A673 (cell line): Measurements from ENCODE around the gene GPR33. TPM values are rescaled to one million over a fixed set of nuclear protein-coding genes. Genes with fewer than 3 reads are reported as not detected.

Experiments used
- BruUV-seq: library from RNA; stranded (reverse); fragments of 400-500 nt; replicated peaks from 2 replicates; lab custom pipeline; 2021; lab: Mats Ljungman, UMichigan
- CTCF ChIA-PET: fragments of 300-600 bp; sonication (Branson Sonifier 250); formaldehyde crosslinking; loops from one replicate; lab custom pipeline; 2022; ENCODE audit warnings: antibody characterized with exemption; lab: Charles Lee
- POLR2A ChIA-PET: fragments of 300-600 bp; sonication (Branson Sonifier 250); formaldehyde crosslinking; loops from one replicate; lab custom pipeline; 2022; ENCODE audit warnings: antibody characterized with exemption; ENCODE audit not compliant: low non-redundant PET; lab: Charles Lee
- DNase-seq: peaks from one replicate; pipeline ENCODE4 v3.0.0-alpha.2; 2015; ENCODE audit warnings: low spot score
- H3K27ac ChIP-seq: fragments of 200-600 bp; sonication (generic); 2 replicates; pipeline ENCODE4 v1.5.1; 2016; ENCODE audit warnings: mixed run types, low read depth, mild to moderate bottlenecking, mixed read lengths, antibody characterized with exemption, low read length; ENCODE audit not compliant: poor library complexity, severe bottlenecking
- H3K27me3 ChIP-seq: fragments of 200-600 bp; sonication (generic); replicated peaks from 2 replicates; pipeline ENCODE4 v1.6.1; 2017; ENCODE audit warnings: mixed run types, low read depth, mild to moderate bottlenecking, mixed read lengths, antibody characterized with exemption, low read length; ENCODE audit not compliant: insufficient read depth, poor library complexity
- H3K36me3 ChIP-seq: fragments of 200-600 bp; sonication (generic); 2 replicates; pipeline ENCODE4 v1.6.1; 2016; ENCODE audit warnings: mixed run types, mild to moderate bottlenecking, mixed read lengths, antibody characterized with exemption, low read length; ENCODE audit not compliant: insufficient read depth, poor library complexity, severe bottlenecking
- H3K4me1 ChIP-seq: fragments of 200-600 bp; sonication (generic); 2 replicates; pipeline ENCODE4 v1.6.1; 2017; ENCODE audit warnings: mixed run types, mild to moderate bottlenecking, mixed read lengths, antibody characterized with exemption, low read length; ENCODE audit not compliant: insufficient read depth, poor library complexity, severe bottlenecking
- H3K4me3 ChIP-seq: fragments of 200-600 bp; sonication (generic); 2 replicates; pipeline ENCODE4 v1.5.1; 2016; ENCODE audit warnings: low read depth, mixed run types, mild to moderate bottlenecking, mixed read lengths, low read length; ENCODE audit not compliant: poor library complexity, severe bottlenecking
- H3K9me3 ChIP-seq: fragments of 200-600 bp; sonication (generic); 2 replicates; pipeline ENCODE4 v1.6.1; 2016; ENCODE audit warnings: mixed run types, low read depth, mild to moderate bottlenecking, mixed read lengths, antibody characterized with exemption, low read length; ENCODE audit not compliant: poor library complexity, severe bottlenecking
- EZH2 ChIP-seq: fragments of 200-600 bp; sonication (generic); IDR thresholded peaks from 2 replicates; pipeline ENCODE4 v1.6.1; 2017; ENCODE audit warnings: borderline replicate concordance, low read depth, mild to moderate bottlenecking, mixed read lengths, antibody characterized with exemption, low read length; ENCODE audit not compliant: poor library complexity, severe bottlenecking
- intact Hi-C: fragments of 100-400 bp; cut with micrococcal nuclease; formaldehyde crosslinking; loops from one replicate; pipeline ENCODE4 v1.10.0; 2022; ENCODE audit not compliant: unreplicated experiment
- total RNA-seq: library from RNA; stranded (reverse); gene quantifications from 2 replicates; pipeline ENCODE4 v1.2.3, GENCODE V29; 2021
- TF ChIP-seq, protein P1 (sequence below): fragments of 300-800, 200-600 bp; sonication (generic); conservative IDR thresholded peaks from 2 replicates; pipeline ENCODE4 v1.5.1; 2017; ENCODE audit warnings: low read depth, mild to moderate bottlenecking, antibody characterized with exemption, low read length, moderate library complexity, mixed read lengths

Gene GPR33
- total RNA-seq, 1 experiment from 2014 or later = not detected

GRCh38 chr14:31529053-31529452, 41.2 kb upstream of the GPR33 start:
- no peak for TF ChIP-seq EZH2
- TF ChIP-seq, protein P1, sequence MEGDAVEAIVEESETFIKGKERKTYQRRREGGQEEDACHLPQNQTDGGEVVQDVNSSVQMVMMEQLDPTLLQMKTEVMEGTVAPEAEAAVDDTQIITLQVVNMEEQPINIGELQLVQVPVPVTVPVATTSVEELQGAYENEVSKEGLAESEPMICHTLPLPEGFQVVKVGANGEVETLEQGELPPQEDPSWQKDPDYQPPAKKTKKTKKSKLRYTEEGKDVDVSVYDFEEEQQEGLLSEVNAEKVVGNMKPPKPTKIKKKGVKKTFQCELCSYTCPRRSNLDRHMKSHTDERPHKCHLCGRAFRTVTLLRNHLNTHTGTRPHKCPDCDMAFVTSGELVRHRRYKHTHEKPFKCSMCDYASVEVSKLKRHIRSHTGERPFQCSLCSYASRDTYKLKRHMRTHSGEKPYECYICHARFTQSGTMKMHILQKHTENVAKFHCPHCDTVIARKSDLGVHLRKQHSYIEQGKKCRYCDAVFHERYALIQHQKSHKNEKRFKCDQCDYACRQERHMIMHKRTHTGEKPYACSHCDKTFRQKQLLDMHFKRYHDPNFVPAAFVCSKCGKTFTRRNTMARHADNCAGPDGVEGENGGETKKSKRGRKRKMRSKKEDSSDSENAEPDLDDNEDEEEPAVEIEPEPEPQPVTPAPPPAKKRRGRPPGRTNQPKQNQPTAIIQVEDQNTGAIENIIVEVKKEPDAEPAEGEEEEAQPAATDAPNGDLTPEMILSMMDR = no peak
- CTCF ChIA-PET = no interaction called here
- Histone ChIP-seq H3K9me3 (no peaks in the 10 kb centered on the region), H3K4me1 (no peaks in the 10 kb centered on the region), H3K4me3 (no peak overlapping the region), H3K36me3 (no peaks in the 10 kb centered on the region), H3K27me3 (no peaks in the 10 kb centered on the region), H3K27ac (no peak overlapping the region)
- intact Hi-C loops = no loop called here
- no TSS peak for BruUV-seq
- POLR2A ChIA-PET = no interaction called here
- DNase-seq = no peak

GRCh38 chr14:31527546-31527945, 39.7 kb upstream of the GPR33 start:
- H3K9me3 ChIP-seq = no peaks in the 10 kb centered on the region
- TF ChIP-seq, protein P1 = no peak
- TF ChIP-seq EZH2 = no peak
- no TSS peak for BruUV-seq
- H3K36me3 ChIP-seq = no peaks in the 10 kb centered on the region
- H3K27me3 ChIP-seq = no peaks in the 10 kb centered on the region
- H3K27ac ChIP-seq = no peak overlapping the region
- H3K4me3 ChIP-seq = no peak overlapping the region
- no peaks in the 10 kb centered on the region for H3K4me1 ChIP-seq
- ChIA-PET CTCF (no interaction called here), POLR2A (no interaction called here)
- intact Hi-C loops = no loop called here
- no peak for DNase-seq

DNA sequence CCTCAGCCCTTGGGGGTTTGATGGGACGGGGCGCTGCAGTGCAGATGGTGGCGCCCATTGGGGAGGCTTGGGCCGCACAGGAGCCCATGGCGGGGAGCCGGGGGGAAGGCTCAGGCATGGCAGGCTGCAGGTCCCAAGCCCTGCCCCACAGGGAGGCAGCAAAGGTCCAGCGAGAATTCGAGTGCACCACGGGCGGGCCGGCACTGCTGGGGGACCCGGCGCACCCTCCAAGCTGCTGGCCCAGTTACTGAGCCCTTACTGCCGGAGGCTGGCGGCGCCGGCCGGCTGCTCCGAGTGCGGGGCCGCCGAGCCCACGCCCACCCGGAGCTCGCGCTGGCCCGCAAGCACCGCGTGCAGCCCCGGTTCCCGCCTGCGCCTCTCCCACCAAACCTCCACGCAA, 39.2 kb upstream of the GPR33 start:
- intact Hi-C loops = no loop called here
- Histone ChIP-seq H3K27ac (no peak overlapping the region), H3K27me3 (no peaks in the 10 kb centered on the region), H3K4me3 (no peak overlapping the region), H3K9me3 (no peaks in the 10 kb centered on the region), H3K36me3 (no peaks in the 10 kb centered on the region), H3K4me1 (no peaks in the 10 kb centered on the region)
- BruUV-seq = no TSS peak
- CTCF ChIA-PET = no interaction called here
- no peak for TF ChIP-seq EZH2
- TF ChIP-seq, protein P1 = no peak
- POLR2A ChIA-PET = no interaction called here
- no peak for DNase-seq
